ENCODE measurements around the gene RRM1. TPM values are rescaled to one million over a fixed set of nuclear protein-coding genes. Genes with fewer than 3 reads are reported as not detected.

RRM1 gene
- total RNA-seq, 1 experiment from 2014 or later, result 184 TPM

DNA sequence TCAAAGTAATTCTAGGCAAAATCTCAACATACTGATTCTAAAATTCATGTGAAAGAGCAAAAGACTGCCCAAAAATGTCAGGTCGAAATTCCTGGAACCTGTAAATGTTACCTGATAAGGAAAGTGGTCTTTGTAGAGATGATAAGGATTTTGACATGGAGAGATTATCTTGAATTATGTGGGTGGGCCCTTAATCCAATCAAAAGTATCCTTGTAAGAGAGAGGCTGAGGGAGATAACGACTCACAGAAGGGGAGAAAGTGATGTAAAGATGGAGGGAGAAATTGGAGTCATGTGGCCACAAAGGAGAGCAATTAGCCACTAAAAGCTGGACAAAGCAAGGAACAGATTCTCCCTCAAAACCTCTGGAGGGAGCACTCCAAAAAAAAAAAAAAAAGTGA lies 20.5 kb downstream of the RRM1 start:
- no peaks in the 10 kb centered on the region for H3K27me3 ChIP-seq (replicated peaks; ENCODE audit: insufficient read depth, low read depth, low read length, poor library complexity)
- TF ChIP-seq, protein P1, sequence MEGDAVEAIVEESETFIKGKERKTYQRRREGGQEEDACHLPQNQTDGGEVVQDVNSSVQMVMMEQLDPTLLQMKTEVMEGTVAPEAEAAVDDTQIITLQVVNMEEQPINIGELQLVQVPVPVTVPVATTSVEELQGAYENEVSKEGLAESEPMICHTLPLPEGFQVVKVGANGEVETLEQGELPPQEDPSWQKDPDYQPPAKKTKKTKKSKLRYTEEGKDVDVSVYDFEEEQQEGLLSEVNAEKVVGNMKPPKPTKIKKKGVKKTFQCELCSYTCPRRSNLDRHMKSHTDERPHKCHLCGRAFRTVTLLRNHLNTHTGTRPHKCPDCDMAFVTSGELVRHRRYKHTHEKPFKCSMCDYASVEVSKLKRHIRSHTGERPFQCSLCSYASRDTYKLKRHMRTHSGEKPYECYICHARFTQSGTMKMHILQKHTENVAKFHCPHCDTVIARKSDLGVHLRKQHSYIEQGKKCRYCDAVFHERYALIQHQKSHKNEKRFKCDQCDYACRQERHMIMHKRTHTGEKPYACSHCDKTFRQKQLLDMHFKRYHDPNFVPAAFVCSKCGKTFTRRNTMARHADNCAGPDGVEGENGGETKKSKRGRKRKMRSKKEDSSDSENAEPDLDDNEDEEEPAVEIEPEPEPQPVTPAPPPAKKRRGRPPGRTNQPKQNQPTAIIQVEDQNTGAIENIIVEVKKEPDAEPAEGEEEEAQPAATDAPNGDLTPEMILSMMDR (conservative IDR thresholded peaks at IDR 0.05; ENCODE audit: low read depth, low read length), result no peak
- TF ChIP-seq EZH2 (IDR thresholded peaks at IDR 0.05; ENCODE audit: borderline replicate concordance, low read depth, low read length, poor library complexity, severe bottlenecking), result no peak
- no TSS peak for BruUV-seq (replicated peaks)
- no peak overlapping the region for H3K4me3 ChIP-seq (ENCODE audit: low read depth, low read length, poor library complexity, severe bottlenecking)
- intact Hi-C loops (cut with micrococcal nuclease; ENCODE audit: unreplicated experiment), result no loop called here
- no peak overlapping the region for H3K27ac ChIP-seq (ENCODE audit: low read depth, low read length, poor library complexity, severe bottlenecking)
- CTCF ChIA-PET, result no interaction called here
- no peaks in the 10 kb centered on the region for H3K4me1 ChIP-seq (ENCODE audit: insufficient read depth, low read length, poor library complexity, severe bottlenecking)
- H3K36me3 ChIP-seq (ENCODE audit: insufficient read depth, low read length, poor library complexity, severe bottlenecking), result peaks cover 67% of the 10 kb centered on the region
- POLR2A ChIA-PET (ENCODE audit: low non-redundant PET), result no interaction called here
- peak; percentile 4 for DNase-seq (ENCODE audit: low spot score)
- H3K9me3 ChIP-seq (ENCODE audit: low read depth, low read length, poor library complexity, severe bottlenecking), result no peaks in the 10 kb centered on the region

DNA sequence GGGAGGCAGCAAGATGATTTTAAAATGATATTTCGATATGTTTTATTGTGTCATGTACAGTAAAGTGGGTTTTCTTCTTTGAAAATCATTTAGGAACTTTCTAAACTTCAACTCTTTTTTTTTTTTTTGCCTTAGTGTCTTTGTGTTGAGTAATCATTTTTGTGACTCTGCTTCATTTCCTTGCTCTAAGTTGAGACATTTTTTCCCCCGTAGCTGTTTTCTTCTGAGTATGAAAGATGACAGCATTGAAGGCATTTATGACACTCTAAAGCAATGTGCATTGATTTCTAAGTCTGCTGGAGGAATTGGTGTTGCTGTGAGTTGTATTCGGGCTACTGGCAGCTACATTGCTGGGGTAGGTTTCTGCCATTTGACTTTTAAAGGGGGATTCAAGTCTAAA lies 23.5 kb downstream of the RRM1 start:
- H3K4me1 ChIP-seq (ENCODE audit: insufficient read depth, low read length, poor library complexity, severe bottlenecking), result no peaks in the 10 kb centered on the region
- TF ChIP-seq EZH2 (IDR thresholded peaks at IDR 0.05; ENCODE audit: borderline replicate concordance, low read depth, low read length, poor library complexity, severe bottlenecking), result no peak
- ChIA-PET POLR2A (ENCODE audit: low non-redundant PET) (no interaction called here), CTCF (no interaction called here)
- intact Hi-C loops (cut with micrococcal nuclease; ENCODE audit: unreplicated experiment), result no loop called here
- H3K36me3 ChIP-seq (ENCODE audit: insufficient read depth, low read length, poor library complexity, severe bottlenecking), result peaks cover 67% of the 10 kb centered on the region
- H3K9me3 ChIP-seq (ENCODE audit: low read depth, low read length, poor library complexity, severe bottlenecking), result no peaks in the 10 kb centered on the region
- H3K27me3 ChIP-seq (replicated peaks; ENCODE audit: insufficient read depth, low read depth, low read length, poor library complexity), result no peaks in the 10 kb centered on the region
- H3K4me3 ChIP-seq (ENCODE audit: low read depth, low read length, poor library complexity, severe bottlenecking), result no peak overlapping the region
- no TSS peak for BruUV-seq (replicated peaks)
- DNase-seq (ENCODE audit: low spot score), result no peak
- no peak overlapping the region for H3K27ac ChIP-seq (ENCODE audit: low read depth, low read length, poor library complexity, severe bottlenecking)

DNA sequence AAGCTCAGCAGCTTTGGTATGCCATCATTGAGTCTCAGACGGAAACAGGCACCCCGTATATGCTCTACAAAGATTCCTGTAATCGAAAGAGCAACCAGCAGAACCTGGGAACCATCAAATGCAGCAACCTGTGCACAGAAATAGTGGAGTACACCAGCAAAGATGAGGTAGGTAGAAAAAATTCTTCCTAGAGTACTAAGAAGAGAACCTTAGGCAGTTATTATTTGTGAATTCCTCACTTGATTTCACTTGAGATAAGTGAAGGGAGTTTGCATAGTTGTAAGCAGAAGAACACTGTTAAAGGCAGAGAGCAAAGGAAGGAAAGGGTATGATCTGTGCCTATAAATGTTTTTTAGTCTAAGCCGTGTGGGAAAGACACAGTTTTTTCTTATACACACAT lies 28.6 kb downstream of the RRM1 start:
- Histone ChIP-seq H3K27me3 (replicated peaks; ENCODE audit: insufficient read depth, low read depth, low read length, poor library complexity) (no peaks in the 10 kb centered on the region), H3K36me3 (ENCODE audit: insufficient read depth, low read length, poor library complexity, severe bottlenecking) (peaks cover 82% of the 10 kb centered on the region), H3K9me3 (ENCODE audit: low read depth, low read length, poor library complexity, severe bottlenecking) (no peaks in the 10 kb centered on the region), H3K4me1 (ENCODE audit: insufficient read depth, low read length, poor library complexity, severe bottlenecking) (no peaks in the 10 kb centered on the region), H3K27ac (ENCODE audit: low read depth, low read length, poor library complexity, severe bottlenecking) (no peak overlapping the region), H3K4me3 (ENCODE audit: low read depth, low read length, poor library complexity, severe bottlenecking) (no peak overlapping the region)
- DNase-seq (ENCODE audit: low spot score), result no peak
- POLR2A ChIA-PET (ENCODE audit: low non-redundant PET), result no interaction called here
- CTCF ChIA-PET, result no interaction called here
- no TSS peak for BruUV-seq (replicated peaks)
- intact Hi-C loops (cut with micrococcal nuclease; ENCODE audit: unreplicated experiment), result no loop called here
- TF ChIP-seq, protein P1 (conservative IDR thresholded peaks at IDR 0.05; ENCODE audit: low read depth, low read length), result no peak
- TF ChIP-seq EZH2 (IDR thresholded peaks at IDR 0.05; ENCODE audit: borderline replicate concordance, low read depth, low read length, poor library complexity, severe bottlenecking), result no peak

DNA sequence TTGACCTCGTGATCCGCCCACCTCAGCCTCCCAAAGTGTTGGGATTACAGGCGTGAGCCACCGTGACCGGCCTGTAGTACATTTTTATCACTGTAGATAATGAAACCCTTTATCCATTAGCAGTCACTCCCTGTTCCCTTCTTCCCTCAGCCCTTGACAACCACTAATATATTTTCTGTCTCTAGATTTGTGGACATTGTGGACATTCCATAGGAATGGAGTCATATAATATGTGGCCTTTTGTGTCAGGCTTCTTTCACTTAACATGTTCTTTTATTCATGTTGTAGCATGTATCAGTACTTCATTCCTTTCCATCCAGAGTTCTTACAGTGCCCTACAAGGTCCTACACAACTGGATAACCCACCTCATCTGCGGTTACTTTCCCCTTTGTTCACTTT lies 30.5 kb downstream of the RRM1 start:
- no peak overlapping the region for H3K27ac ChIP-seq (ENCODE audit: low read depth, low read length, poor library complexity, severe bottlenecking)
- no peaks in the 10 kb centered on the region for H3K27me3 ChIP-seq (replicated peaks; ENCODE audit: insufficient read depth, low read depth, low read length, poor library complexity)
- peaks cover 73% of the 10 kb centered on the region for H3K36me3 ChIP-seq (ENCODE audit: insufficient read depth, low read length, poor library complexity, severe bottlenecking)
- H3K4me1 ChIP-seq (ENCODE audit: insufficient read depth, low read length, poor library complexity, severe bottlenecking), result no peaks in the 10 kb centered on the region
- CTCF ChIA-PET, result no interaction called here
- POLR2A ChIA-PET (ENCODE audit: low non-redundant PET), result no interaction called here
- DNase-seq (ENCODE audit: low spot score), result no peak
- H3K9me3 ChIP-seq (ENCODE audit: low read depth, low read length, poor library complexity, severe bottlenecking), result no peaks in the 10 kb centered on the region
- H3K4me3 ChIP-seq (ENCODE audit: low read depth, low read length, poor library complexity, severe bottlenecking), result no peak overlapping the region
- intact Hi-C loops (cut with micrococcal nuclease; ENCODE audit: unreplicated experiment), result no loop called here
- no peak for TF ChIP-seq EZH2 (IDR thresholded peaks at IDR 0.05; ENCODE audit: borderline replicate concordance, low read depth, low read length, poor library complexity, severe bottlenecking)
- TF ChIP-seq, protein P1 (conservative IDR thresholded peaks at IDR 0.05; ENCODE audit: low read depth, low read length), result no peak
- no TSS peak for BruUV-seq (replicated peaks)

Measured in A673 (cell line).